ENCODE measurements around the gene LMAN1.
A peak's percentile ranks its signal among the peaks of the same experiment; 100 is the strongest.

The LMAN1 gene

DNA sequence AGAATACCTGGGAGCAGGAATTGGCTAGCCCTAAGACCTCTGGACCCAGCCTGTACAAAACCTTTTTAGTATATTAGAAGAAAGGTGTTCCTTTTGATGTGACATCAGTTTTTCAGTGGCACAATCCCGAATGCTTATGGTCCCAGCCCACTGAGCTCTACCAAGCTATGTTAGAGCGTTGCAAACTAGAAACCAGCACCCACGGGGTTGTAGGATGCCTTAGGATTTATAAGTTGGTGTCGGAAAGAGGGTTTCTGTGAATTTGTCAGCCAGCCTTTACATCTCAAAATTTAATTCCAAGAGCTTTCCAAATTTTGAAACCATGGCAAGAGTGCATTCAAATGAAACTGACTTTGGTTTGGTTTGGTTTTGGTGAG is 499 bp upstream of the LMAN1 start:
- no peak for DNase-seq

DNA sequence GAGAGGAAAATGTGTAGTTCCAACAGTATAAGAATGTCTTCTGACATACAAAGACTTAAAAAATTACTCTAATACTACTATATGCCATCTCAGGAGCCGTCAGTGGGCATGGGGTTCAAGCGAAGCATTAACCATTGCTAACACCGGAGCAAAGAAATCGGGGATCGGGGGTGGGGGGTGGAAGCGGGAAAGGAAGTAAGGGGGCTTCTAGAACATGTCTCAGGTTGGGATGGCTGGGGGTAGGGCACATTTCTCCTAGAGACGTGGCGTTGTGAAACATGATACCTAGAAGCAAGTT is 702 bp downstream of the LMAN1 start:
- DNase-seq, result no peak

DNA sequence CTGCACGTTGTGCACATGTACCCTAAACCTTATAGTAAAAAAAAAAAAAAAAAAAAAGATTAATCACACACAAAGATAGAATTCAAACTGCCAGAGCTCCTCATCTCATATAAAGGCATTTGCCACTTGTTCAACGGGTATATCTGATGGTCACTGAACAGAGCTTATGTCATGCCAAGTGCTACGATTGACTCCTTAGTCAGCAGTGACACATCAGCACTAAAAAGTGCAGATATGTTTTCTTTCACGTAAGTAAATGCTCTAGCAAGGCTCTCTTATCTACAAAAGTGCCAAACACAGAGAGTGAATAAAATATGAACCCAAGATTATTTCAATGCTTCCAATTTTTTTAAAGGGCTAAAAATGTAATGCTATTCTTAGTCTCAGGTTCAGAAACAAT is 1.1 kb downstream of the LMAN1 start:
- no peak for DNase-seq

DNA sequence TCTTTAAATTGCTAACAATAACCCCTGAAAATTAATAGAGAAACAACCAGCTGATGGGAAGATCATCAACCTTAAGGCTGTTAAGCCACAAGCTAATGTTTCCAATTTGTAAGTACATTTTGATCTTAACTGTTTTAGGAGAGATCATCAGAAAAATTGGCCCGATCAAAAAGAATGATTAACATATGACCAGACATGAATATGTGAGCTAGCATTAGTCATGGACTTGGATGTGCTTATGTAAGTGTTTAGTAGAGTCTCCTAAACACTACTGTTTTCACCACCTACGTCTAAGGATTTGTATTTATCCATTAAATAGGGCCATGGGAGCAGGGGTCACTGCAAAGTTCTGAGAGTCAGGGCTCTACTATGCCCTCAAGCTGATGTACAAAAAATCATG is 4.3 kb downstream of the LMAN1 start:
- no peak for DNase-seq

DNA sequence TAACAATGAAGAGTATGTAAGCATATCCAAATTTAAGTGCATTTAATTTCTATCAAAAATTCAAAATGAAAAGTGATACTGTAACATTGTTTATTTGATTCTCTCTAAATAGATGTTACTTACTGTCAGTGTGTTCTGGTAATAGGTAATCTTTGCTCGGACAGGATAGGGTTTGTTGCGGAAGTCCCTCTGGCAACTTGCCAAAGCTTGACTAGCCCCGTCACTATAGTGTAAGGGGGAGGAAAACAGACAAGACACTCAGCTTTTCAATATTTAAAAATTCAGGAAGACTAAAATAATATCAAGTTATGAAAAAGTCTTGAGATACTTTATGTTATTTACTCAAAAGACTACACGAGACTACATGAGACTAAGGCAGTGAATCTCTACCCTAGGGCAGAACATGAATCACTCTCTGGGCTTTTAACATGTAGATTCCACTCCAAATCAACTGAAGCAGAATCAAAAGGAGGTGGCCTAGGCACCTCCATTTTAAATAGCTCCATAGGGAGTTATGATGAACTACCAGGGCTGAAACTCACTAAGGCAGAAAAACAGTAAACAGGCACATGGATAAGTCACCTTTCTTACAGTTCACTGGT is 5.9 kb downstream of the LMAN1 start:
- DNase-seq, result no peak

DNA sequence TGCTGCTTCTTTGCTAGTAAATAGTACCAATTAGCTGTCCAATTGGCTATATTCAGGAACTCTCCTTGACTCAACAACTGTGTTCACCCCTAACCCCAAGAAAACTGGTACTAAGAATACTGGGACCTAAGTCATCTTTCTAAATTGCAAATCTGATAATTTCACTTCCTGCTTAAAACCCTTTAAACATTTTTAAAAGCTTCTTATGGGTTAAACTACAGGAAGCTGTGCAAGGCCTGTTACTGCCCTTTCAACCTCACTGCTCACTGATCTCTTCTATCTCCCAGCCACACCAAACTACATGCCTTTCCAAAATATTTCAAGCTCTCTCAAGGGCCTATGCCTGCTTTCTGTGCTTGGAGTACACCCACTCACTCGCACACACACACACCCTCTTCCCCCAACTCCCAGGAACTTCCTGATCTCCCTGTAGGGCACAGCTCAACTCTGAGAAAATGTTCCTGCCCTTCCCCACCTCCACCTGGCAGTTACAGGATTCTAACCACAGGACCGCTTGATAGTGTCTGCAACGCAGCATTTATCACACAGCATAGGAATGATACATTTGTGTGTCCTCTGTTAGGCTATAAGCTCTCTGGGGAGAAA is 6.7 kb downstream of the LMAN1 start:
- no peak for DNase-seq

DNA sequence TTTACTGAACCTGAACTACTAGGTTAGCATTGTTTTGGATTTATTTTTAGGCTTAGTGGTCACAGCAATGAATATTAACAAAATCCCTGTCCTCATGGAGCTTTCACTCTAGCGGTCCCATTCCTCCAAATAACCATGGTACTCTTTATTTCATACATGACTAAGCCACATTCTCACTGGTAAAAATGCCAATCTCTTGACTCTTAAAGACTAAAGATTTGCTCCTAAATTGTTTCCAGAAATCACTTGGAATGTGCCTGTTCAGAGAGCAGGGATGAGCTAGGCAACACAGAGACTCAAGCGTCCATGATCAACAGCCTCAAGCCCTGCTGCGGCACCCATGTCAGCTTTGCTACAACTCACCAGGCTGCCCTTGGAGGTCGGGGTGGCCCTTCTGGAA is 13.5 kb downstream of the LMAN1 start:
- no peak for DNase-seq

DNA sequence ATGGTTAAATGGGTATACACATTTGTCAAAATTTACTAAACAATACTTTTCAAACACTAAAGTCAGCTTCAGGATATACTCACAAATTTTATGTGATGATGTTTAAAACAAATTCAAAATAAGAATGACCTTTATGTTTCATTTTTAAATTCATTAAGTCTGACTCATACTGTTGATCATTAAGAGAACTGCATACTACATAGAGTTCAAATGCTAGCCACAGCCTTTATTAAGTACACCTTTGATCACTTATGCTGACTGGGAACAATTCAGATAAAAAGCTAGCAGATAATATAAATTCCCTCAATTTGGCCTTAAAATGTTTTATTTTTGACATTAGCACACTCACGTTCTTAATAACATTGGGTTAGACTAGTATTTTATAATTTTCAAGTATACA is 14.1 kb downstream of the LMAN1 start:
- DNase-seq, result no peak

DNA sequence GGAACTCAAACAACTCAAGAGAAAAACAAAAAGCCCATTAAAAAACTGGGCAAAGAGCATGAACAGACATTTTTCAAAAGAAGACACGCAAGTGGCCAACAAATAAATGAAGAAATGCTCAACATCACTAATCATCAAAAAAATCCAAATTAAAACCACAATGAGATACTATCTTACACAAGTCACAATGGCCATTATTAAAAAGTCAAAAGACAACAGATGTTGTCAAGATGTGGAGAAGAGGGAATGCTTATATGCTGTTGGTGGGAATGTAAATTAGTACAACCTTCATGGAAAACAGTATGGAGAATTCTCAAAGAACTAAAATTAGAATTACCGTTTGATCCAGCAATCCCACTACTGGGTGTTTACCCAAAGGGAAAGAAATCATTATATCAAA is 15.1 kb downstream of the LMAN1 start:
- DNase-seq, result no peak

DNA sequence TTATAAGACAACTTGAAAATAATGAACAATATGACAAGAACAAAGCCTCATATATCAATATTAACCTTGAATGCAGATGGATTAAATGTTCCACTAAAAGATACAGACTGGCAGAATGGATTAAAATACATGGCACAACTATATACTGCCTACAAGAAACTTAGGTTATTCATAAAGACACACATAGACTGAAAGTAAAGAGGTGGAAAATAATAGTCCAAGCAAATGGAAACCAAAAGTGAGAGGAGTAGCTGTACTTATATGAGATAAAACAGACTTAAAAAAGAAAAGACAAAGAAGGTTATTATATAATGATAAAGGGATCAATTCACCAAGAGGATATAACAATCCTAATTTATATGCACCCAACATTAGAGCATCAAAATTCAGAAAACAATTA is 18.2 kb downstream of the LMAN1 start:
- DNase-seq, result no peak

DNA sequence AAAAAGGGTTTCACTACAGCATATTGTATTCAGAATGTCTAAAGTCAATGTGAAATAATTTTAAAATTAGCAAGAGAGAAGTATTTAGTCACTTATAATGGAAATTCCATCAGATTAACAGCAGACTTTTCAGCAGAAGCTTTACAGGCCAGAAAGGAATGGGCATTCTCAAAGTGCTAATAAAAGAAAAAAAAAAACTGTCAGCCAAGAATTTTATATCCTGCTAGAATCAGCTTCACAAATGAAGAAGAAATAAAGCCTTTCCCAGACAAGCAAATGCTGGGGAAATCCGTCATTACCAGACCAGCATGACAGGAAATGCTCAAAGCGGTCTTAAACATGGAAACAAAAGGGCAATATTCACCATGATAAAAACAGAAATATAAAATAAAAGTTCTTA is 18.8 kb downstream of the LMAN1 start:
- no peak for DNase-seq

DNA sequence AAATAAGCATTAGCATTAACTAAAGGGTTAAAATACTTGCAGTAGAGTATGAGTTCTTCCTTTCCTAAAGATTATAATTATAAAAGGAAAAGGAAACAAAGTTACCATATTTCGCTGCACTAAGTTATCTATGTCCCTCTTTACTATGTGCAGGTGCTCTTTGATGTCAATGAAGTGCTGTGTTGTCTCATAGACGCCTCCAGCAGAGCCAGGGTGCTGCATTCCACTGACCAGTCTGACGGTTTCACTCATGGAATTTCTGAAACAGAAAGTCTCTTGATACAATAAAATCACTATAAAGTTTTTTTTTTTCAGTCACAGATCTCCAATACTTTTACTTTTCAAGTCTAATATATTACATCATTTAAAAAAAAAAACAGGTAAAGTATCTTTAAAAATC is 26.1 kb downstream of the LMAN1 start:
- DNase-seq, result no peak

DNA sequence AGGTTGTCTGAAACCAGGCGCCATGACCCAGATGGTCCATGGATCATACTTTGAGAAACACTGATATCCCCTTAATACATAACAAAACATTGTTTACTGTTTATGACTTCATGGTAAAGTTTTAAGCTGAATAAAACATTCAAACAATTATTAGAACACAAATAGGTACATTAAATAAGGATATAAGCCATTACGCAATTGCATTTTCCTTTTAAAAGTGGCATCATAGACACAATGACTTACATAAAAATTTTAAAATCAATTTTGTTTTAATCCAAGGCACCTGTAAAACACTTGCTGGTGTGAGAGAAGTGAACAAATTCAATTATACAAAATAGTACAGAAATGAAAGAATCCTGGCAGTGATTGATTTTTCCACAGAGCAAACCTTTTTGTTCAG is 30.4 kb downstream of the LMAN1 start:
- no peak for DNase-seq

DNA sequence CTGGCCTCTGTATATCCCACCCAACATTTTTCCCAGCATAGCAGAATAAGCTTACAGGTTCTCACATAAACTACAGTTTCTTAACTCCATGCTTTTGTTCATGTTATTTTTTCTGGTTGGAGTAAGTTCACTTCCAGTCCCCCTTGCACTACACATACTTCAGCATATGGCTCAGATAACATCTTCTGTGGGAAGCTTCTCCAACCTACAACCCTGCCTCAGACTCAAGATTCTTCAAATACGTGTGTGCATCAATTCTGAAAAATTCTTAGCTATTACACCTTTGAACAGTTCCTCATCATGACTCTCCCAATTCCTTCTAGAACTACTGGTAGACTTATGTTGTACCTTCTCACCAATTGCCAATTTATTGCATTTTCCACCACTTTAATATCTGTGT is 33.1 kb downstream of the LMAN1 start:
- no peak for DNase-seq

DNA sequence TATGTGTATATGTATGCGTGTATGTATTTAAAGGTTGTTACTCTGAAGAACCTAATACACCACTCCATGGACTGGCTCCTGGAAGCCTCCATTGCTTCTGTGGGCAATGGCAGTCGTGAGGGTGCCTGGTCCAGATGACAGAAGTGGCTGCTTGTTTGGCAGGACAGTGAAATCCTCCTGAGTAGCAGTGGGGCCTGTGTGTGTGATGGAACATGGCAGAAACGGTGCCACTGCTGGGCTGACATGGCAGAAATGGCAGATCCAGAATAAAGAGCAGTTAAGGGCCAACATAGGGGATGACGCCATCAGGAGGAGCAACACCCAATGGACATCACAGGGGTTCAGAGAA is 34.5 kb downstream of the LMAN1 start:
- no peak for DNase-seq

DNA sequence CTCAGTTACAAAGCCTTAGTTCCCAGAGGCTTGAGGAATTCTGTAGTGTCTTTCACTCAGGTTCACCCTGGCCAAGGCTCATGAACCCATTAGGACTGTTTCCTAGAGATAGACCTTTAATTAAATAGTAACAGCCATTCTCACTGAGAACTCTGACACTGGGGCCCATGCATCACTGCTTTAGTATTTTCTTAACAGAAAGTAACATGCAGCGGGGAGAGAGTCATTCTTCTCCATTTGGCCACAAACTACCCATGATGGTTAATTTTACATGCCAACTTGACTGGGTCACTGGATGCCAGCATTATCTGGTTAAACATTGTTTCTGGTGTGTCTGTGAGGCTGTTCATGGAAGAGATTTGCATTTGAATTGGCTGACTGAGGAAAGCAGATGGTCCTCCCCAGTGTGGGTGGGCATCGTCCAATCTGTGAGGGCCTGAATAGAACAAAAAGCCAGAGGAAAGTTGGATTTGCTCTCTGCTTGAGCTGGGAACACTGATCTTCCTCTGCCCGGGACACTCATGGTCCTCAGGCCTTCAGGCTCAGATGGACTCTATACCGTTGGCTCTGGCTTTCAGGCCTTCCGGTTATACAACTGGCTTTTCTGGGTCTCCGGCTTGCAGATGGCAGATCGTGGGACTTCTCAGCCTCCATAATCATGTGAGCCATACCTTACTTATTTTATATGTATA is 35.0 kb downstream of the LMAN1 start:
- no peak for DNase-seq

DNA sequence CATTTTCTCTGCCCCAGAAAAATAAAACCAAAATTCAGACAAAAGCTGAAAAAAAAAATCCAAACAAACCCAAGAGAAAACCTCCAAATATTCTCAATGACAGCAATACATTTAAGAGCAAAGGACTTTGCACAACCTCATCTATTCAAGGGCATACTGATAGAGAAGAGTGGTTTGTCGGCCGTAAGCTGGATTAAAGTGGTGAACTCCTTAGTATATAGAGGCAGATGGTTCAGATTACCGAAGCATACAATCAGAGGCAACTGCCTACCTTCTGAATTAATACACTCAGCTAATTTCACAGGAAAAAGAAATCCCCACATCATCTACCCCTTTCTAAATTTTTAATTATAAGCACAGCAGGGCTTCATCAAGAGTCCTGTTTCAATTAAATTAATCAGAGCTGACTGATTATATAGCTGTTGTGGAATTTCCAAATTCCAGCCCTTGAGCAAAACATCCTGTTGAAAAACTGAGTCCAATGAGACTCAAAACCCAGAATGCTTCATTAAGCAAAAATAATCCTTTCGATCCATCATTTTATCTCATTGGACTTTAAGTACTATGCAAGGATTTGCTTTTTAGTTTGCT is 40.5 kb downstream of the LMAN1 start, which contains the start of gene CPLX4:
CPLX4 (minus strand) TSS at position 190 of the 591 bp plus-strand sequence; CDS start at position 3, 187 bp downstream.
- DNase-seq, result no peak

DNA sequence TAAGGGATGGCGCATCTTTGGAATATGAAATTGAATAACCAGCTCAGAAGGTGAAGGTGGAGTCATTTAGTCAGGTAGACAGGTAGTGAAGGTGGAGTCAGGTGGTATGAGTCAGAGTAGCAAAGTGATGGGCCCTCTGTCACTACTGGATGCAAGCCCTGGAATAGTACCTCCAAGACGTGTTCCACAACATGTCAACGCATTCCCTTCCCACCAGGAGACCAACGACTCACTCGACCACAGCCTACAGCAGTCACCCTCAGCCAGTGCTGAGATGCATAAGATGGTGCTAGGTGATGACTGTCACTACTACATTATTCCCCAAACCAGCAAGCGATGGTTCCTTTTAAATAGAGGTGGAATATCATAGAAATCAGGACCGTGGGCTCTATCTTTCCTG is 47.4 kb downstream of the LMAN1 start:
- no peak for DNase-seq

DNA sequence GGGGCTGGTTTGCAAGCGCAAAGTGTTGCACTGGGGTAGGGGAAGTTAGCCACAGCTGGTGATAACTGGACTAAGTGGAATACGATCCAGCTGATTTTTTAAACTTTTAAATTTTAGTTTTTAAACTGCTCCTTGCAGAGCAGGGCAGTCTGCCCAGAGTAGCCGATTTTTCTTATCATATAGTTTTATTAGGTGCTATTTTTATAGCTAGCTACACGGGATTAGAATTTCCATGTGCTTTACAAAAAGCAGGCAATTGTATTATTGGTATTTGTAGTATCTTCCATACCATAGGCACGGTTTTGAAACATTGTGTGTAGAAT is 50.2 kb downstream of the LMAN1 start:
- no peak for DNase-seq

DNA sequence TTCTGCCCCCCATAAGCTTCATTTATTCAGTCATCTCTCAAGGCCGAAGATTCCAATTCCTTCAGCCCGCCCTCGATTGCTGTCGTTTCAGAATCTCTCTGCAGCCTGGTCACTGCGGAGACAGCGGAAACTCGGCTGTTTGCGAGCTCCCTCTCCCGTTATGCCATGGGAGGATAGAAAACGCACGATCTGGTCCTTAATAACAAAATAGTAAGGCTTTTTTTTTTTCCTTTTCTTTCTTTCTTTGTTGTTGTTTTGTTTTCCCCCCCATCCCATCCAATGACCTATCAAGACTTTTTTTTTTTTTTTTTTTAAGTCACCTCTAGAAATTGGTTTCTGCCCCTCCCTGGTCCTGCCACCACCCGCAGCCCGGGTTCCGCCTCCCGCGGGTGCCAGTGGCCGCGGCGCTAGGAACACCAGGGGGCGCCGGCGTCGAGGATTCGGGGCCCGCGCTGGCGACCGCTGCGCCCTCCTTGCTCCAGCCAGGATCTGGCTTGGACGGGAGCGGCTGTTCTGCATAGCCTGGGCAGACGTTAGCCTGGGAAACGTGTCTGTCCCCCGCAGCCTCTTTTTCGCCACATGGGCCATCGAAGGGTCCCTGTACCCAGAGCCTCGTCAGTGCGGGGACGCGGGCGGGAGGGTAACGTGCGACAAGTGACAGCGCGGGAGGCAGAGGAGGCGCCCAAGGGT is 50.7 kb downstream of the LMAN1 start:
- peak; percentile 80 for DNase-seq

DNA sequence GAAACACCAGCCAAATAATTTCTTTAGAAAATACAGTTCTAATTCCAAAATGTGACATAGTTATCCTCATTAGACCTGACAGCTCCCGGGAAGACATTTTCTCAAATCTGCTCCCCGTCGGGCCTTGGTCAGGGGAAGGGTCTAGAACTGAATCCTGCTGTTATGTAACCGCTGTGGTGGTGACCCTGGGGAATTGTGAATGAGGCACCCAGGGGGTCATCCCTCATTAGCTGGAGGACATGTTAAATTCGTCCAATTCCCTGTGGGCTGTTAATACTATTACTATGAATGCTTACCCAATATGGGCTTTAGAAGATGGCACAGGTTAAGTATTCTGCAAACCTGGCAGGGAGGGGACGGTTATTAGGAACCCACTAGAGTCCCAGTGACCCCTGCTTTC is 52.4 kb downstream of the LMAN1 start:
- DNase-seq, result no peak

DNA sequence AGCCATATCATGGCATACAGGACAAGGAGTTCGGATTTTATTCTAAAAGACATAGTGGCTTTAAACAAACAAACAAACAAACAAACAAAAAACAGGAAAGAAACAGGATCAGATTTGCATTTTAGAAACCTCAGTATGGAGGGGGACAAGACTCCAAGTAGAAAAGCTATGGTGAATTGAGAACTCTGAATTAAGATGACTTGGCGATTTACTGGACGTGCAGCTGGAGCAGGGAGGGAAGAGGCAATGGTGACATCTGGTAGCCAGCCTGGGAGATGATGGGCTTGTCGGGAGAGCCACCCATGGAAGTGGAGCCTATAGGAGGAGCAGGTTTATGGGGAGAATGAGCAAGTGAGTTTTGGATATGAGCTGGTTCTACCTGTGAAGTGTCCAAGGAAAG is 53.8 kb downstream of the LMAN1 start:
- no peak for DNase-seq

DNA sequence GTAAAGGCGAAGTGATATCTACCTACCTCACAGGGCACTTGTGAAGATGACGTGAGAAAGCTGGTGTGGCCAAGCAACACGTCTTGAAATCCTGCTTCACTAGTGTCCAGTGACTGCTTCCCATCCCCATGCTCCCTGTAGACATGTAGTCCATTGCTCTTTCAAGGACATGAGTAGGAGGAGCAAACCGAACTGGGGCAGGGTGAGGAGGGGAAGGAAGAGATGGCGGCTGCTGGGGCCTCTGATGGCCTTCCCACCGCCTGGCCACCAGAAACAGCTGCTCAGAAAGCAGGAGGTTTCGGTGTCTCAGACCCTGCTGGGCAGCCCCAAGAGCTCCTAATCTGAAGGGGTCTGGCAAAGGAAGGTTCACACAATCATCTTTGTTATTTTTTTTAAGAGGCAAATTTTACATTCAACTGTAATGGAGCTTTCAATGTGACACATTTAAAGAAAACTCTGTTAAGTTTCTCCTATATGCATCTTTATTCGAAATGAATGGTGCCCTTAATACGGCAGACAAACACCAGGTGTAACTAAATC is 55.3 kb downstream of the LMAN1 start:
- DNase-seq, result no peak

DNA sequence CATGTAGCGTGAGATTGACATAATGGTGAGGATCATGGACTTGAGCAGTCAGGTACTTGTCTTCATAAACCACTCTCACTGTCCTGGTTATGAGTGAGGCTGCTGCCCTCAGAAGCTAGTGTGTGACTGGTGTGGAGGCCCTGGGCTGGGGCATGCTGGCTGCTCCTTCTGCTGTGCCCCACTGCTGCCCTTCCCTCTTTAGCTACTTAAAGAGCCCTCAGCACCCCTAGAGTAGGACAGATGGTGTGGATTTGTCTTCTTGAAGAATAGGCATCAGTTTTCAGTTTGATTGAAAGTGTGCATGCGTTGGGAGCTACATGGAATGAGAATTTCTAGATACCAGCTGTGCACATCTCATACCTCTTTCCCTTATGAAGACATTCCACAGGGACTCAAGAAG is 56.1 kb downstream of the LMAN1 start:
- no peak for DNase-seq
